CD4-positive, alpha-beta T cell treated with Interferon alpha-2 for 1 hour (primary cell): ENCODE data around the gene STPG1.
A peak's percentile ranks its signal among the peaks of the same experiment; 100 is the strongest.

Experiments
- DNase-seq, 2 donors: peaks; one replicate each; pipeline ENCODE4 v3.0.0-alpha.2; 2020 to 2022

Gene STPG1

GRCh38 chr1:24391882-24392603 is 21.5 kb downstream of the STPG1 start:
- DNase-seq = peak; percentile 64 to 78

DNA sequence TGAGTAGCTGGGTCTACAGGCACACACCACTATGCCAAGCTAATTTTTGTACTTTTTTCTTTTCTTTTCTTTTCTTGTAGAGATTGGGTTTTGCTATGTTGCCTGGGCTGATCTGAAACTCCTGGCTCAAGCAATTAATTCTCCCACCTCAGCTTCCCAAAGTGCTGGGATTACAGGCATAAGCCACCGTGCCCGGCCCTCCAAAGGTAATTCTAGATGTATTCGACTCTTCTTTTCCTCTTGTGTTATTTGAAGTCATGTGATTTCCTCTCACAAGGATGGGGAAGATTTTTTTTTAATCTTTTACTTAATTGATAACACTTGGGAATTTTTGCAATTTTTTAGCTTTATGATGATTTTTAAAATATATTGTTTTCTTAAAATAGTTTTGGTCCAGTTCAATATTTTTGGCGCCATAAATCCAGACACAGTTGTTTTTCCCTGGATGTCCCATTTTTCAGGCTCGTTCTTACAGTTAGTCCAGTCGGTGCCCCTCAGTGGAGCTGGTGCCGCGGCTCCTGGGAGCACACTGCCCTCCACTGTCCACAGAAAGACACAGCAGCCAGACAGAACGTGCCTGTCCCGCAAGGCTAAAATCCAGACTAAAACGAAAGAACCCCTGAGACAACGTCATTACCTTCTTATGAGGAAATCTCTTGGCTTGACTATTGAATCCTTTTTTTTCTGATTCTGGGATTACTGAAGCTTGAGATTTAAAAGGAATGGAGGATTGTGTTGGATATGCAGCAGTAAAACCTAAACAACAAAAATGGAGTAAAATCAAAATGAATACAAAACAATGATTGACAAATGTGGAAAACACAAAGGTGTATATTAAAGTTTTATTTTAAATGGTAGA is 22.4 kb downstream of the STPG1 start:
- DNase-seq = peak; percentile 78 to 84

- no peak for DNase-seq
Observed at GRCh38 chr1:24389231-24389678, 24.3 kb downstream of the STPG1 start.

- no peak for DNase-seq
Observed at GRCh38 chr1:24388331-24388885, 25.2 kb downstream of the STPG1 start.

DNA sequence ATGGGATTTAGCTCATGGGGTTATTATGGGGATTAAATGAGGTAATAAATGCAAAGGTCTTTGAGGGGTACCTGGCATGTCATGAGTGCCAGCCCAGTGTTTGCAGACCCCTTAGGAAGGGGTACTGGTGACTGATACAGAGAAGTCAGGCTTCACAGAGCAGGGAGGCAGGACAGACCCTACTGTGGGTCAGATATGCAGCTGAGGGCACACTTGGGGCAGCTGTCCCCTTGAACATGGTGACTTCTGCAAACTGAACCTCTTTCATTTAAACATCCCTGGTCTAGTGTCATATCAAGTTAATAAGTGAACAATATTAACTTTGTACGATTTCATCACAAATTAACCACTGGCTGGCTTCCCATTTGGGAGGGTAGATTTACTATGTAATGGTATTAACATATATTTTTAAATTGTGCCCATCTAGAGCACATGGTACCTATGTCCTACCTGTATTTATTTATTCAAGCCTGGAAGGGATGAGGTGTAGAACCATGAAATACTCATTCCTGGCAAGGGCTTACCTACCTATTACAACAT is 25.9 kb downstream of the STPG1 start:
- DNase-seq = no peak

GRCh38 chr1:24386931-24387330 is 26.7 kb downstream of the STPG1 start:
- DNase-seq = no peak

GRCh38 chr1:24386241-24386640 is 27.3 kb downstream of the STPG1 start:
- no peak for DNase-seq

- DNase-seq = peak; percentile 8 to 22
Observed at GRCh38 chr1:24385160-24385940, 28.2 kb downstream of the STPG1 start.

DNA sequence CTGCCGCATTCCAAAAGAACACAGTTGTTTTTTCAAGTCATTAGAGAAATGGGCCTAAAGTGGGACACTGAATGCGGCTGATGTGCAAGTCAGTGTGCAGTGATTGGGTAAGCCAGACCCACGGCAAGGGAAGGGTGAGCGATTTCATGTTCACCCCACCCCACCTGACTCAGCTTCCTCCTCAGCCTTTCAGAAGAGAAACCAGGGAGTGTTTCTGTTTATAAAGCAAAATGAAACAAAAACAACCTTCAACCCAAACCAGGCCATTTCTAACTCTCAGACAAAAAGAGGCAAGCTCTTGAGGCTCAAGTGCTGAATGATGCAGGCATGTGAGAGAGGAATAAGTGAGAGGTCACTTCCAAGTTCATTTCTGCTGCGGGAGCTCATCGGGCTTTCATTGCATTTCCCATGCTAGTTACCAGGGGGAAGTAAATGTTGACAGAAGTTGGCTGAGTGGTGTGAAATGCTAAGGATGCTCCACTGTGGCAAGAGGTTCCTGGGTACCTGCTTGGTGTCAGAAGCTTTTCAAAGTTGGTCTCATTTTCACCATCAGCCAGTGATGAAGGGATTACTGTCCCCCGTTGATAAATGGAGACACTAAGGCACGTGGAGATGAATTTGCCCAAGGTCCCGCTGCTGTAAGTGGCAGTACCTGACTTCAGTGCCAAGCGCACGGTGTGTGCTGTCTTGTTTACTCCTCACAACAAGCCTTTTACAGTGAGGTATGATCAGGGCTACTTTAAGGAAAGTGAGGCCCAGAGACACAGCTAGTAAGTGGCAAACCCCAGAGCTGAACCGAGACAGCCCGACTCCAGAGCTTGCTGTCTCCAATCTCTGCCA is 29.1 kb downstream of the STPG1 start:
- peak; percentile 34 to 55 for DNase-seq

DNA sequence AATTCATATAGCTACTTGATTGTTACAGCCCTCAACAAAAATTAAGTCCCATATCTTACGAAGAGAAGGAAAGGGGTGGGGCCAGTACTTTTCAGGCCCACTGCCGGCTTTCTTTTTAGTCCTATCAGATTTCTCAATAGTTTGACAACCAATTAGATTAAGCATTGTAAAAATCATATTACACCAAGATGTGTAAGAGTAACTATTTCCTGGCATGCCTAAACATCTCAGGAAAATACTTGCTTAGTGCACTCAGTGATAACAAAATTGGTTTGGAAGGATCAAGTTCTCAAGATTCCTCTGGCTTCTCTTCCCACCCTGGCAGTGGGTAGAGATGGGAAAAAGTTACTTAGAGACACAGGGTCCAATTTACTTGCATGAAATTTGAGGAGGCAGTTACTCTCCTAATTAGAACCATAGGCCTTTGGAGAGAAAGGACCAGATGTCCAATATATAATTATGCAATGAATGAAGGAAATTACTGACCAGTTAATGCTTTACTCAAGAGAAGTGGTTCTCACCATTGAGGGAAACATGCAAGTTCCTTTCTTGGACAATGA is 30.1 kb downstream of the STPG1 start:
- DNase-seq = no peak

DNA sequence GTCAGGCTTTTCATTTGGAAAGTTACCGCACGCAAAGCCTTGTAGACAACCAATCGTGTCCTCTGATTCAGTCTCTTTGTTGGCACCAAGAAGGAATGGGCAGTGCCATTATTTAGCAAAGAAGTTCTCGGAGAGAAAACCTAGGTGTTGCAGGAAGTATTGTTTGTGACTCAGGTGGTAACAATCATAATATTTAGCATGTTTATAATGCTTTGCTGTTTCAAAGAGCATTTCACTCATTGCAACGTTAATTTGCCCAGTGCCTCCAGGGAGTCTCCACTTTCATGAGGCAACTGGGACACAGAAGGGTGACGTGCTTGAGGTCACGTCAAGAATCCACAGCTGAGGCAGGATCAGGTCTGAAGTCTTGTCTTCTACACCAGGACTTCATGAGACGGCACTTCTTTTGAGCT is 31.4 kb downstream of the STPG1 start:
- DNase-seq = no peak

DNA sequence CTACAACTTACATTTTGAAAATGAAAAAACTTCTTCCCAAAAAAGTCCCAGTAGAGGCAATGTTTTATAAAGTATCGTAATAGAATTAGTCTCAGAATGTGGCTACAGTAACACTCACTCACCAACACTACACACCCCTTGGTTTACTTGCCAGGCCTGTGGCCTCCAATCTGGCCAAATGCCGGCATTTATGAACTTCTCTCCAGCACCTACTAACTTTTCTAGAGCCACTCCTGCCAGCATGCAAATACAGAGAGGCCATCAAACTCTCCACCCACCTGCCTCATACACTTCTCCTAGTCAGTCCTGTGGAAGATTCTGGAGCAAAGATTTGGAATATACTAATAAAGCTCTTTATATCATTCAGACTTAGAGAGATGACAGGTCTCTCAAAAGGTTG is 32.3 kb downstream of the STPG1 start:
- DNase-seq = no peak

DNA sequence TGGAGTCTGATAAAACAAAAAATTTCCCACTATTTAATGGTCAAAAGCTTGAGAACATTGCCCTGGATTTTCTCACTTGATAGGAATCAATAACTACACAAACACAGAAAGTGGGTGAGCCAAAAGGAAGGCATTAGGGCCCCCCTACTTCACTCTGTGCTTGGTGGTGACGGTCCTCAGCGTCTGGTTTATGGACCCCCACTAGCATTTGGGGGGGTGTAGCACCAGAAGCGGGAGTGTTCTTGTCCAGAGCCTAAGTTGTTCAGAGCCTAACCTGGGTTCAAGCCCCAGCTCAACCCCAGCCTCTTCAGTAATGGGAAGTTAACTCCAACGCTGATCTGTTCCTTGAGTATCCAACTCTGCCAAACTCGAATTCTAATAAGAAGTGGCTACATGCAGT is 33.1 kb downstream of the STPG1 start:
- no peak for DNase-seq

DNA sequence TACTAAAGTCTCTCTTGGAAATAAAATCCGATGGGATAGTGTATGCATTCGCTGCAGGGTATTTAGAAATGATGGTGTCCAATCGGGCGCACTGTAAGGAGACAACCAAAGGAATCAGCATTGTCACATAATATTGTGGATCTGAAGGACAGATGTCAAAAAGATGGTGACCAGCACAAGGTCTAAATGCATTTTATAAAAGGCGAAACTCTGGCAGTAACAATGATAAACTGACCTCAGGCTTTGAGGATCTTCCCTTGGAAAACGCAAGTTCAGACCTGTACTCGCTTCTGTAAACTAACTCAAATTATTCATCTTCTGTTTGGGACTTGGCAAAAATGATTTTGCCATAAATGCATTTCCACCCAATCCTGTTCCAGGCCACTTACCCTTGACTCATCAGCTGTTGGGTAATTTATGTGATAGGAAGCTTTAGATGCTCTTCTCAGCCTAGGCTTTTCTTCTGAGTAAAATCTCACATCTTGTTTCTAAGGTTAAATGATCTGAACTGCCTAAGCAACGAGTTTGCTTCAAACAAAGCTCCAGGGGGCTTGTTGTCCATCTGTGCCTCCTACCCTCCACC is 33.8 kb downstream of the STPG1 start:
- DNase-seq = no peak

DNA sequence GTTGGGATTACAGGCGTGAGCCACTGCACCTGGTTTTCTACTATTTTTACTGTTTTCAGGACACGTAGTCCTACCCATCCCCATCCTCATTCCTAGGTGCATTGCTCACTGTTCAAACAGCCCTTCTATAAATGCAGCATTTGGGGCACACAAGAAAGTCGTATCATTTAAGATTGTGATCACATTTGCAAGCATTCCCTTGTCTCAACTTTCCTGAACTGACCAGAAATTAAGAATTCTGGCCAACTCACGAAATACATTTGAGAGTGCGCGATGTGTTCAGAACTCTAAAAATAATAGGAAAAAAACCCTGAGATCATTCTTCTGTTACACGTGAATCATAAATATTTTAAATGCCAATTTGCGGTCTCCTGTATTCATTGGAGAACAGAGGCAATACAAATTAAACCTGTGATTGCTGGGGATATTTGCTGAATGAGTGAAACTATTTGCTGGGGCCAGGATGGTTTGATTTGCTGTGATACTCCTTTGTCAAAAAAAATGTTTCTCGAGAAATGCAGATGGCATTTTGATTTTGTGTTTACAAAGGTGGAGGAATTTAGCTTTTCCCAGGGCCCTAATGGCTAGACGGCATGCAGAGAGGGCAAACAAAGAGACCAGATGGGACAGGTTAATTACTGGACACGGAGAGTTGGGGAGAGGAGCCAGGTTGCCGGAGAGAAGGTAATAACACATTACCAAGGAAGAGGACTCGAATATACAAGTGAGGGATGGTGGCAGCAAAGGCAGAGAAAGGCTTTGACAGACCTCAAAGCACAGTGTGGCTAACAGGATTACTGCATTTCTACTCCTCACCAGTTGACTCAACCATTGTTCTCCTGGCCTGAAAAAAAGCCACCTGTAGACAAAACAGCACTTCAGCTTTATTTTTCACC is 38.4 kb downstream of the STPG1 start:
- no peak for DNase-seq

DNA sequence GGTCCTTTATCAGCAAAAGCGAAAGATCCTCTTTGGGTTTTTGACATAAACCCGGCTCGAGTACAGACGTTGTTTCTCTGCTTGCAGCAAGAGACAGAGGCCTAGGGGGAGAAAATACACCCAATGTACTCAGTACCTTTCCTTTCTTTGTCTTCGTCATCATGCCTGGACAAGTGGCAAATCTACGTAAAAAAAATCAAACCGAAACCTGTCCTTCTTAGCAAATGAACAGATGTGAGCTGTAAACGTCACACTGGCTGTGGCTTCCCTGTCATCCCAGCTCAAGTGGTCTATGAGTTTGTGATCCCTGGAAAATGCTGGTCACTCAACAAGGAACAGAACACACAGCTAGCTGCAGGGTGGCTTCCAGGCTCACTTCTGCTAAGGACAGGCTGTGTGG is 39.9 kb downstream of the STPG1 start:
- no peak for DNase-seq

- DNase-seq = peak in 1 of 2 donors; percentile 34
Observed at GRCh38 chr1:24373044-24373443, 40.5 kb downstream of the STPG1 start.

DNA sequence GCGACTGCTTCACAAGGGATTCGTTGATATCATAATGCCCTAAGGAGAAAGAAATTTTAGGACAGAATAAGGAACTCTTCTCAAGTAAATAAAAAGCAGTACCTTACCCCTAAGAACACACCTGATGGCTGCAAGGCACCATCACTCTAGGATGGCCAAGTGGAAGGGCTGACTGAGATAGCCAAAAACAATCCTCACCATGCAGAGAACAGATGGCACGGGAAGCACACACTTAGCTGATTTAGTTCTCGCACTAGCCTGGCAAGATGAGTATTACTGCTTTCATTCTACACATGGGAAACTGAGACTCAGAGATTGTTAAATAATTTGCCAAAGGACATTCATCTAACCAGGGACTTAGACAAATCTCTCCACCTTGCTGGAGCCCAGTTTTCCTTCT is 43.8 kb downstream of the STPG1 start:
- no peak for DNase-seq

GRCh38 chr1:24369199-24369598 is 44.4 kb downstream of the STPG1 start:
- DNase-seq = no peak

DNA sequence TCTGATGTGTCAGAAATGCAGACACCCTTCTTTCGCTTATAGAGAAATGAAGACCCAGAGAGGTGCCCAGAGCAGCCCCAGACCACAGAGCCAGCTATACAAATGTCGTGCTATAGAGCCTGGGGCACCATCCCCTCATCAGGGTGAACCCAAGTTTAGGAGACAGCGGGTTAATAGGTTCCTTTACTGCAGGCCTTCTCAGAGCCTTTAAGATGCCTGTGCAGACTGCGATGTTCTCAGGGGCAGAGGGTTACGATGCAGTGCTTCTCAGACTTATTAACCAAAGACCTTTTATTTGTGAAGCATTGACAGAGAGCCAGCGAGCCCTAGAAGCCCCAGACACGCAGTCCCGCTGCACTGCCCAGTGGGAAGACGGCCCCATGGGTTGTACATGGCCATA is 46.9 kb downstream of the STPG1 start:
- DNase-seq = no peak
